ENCODE measurements around the gene LRRC41.
A peak's percentile ranks its signal among the peaks of the same experiment; 100 is the strongest.

The LRRC41 gene

DNA sequence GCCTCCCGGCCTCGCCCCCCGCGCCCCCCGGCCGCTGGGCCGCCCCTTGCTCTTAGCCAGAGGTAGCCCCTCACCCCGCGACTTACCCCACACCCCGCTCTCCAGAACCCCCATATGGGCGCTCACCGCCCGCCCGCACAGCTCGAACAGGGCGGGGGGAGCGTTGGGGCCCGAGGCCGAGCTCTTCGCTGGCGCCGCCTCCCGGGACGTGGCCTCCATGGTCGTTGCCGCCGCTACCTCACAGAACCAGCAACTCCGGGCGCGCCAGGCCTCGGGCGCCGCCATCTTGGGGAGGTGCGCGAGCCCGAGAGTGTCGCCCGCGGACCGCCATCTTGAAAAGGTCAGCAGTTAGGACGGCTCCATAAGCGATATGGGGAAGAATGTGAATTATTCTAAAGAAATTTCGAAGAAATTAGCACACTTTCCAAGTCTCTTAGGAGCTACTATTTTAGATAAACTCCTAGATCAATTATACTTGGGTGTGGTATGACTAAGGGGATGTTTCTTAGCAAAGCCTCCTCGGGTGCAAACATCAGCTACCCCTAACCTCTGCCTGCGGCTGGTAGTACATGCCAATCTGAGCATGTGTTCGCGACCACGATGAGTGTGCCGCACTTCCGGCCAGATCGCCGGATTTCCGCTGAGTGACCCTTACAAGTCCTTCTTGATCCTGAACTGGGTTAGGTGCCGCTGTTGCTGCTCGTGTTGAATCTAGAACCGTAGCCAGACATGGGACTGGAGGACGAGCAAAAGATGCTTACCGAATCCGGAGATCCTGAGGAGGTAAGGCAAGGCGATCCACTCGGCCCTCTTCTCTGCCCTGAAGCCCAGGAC, at the start of gene LRRC41, which contains the start of gene UQCRH (continued):
- TF ChIP-seq PRDM10 (tag by site-specific recombination; IDR thresholded peaks at IDR 0.05) (peak; percentile 100), MYNN (tag by site-specific recombination; IDR thresholded peaks at IDR 0.05; ENCODE audit: borderline replicate concordance) (no peak), ZBTB21 (tag by site-specific recombination; IDR thresholded peaks at IDR 0.05) (peak; percentile 62), ZNF132 (tag by site-specific recombination; IDR thresholded peaks at IDR 0.05; ENCODE audit: borderline replicate concordance) (no peak), ZNF24 (tag by site-specific recombination; IDR thresholded peaks at IDR 0.05) (no peak; the same call in 1 of the 2 replicates), PATZ1 (tag by site-specific recombination; IDR thresholded peaks at IDR 0.05) (peak; percentile 69), ZNF610 (tag by site-specific recombination; IDR thresholded peaks at IDR 0.05; ENCODE audit: borderline replicate concordance) (no peak), ZNF366 (tag by site-specific recombination; conservative IDR thresholded peaks at IDR 0.05) (no peak), ZNF221 (tag by site-specific recombination; IDR thresholded peaks at IDR 0.05; ENCODE audit: borderline replicate concordance) (no peak)
- TF ChIP-seq, protein P1, sequence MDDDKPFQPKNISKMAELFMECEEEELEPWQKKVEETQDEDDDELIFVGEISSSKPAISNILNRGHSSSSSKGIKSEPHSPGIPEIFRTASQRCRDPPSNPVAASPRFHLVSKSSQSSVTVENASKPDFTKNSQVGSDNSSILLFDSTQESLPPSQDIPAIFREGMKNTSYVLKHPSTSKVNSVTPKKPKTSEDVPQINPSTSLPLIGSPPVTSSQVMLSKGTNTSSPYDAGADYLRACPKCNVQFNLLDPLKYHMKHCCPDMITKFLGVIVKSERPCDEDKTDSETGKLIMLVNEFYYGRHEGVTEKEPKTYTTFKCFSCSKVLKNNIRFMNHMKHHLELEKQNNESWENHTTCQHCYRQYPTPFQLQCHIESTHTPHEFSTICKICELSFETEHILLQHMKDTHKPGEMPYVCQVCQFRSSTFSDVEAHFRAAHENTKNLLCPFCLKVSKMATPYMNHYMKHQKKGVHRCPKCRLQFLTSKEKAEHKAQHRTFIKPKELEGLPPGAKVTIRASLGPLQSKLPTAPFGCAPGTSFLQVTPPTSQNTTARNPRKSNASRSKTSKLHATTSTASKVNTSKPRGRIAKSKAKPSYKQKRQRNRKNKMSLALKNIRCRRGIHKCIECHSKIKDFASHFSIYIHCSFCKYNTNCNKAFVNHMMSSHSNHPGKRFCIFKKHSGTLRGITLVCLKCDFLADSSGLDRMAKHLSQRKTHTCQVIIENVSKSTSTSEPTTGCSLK (tag by site-specific recombination; IDR thresholded peaks at IDR 0.05), result no peak
- TF ChIP-seq, protein P2, sequence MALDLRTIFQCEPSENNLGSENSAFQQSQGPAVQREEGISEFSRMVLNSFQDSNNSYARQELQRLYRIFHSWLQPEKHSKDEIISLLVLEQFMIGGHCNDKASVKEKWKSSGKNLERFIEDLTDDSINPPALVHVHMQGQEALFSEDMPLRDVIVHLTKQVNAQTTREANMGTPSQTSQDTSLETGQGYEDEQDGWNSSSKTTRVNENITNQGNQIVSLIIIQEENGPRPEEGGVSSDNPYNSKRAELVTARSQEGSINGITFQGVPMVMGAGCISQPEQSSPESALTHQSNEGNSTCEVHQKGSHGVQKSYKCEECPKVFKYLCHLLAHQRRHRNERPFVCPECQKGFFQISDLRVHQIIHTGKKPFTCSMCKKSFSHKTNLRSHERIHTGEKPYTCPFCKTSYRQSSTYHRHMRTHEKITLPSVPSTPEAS (tag by site-specific recombination; IDR thresholded peaks at IDR 0.05), result peak; percentile 71

DNA sequence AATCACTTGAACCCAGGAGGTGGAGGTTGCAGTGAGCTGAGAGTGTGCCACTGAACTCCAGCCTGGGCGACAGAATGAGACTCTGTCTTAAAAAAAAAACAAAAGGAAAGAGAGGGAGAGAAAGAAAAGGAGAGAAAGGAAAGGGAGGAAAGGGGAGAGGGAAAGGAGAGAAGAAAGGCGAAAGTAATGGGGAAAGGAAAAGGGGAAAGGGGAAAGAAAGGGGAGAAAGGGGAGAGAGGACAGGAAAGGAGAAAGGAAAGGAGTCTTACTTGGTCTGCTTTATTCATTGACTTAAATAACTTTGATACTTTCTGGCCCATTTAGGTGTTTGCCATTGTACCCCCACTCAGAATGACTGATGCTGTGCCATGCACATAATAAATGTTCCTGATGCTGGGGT, 48.9 kb upstream of the LRRC41 start:
- CTCF ChIA-PET, result interaction anchor here (1.2 kb wide), 1 partner anchor 19 kb away, joined by 5 read pairs; no protein-coding TSS in a partner anchor
- peaks cover 64 to 82% of the 10 kb centered on the region in 2 experiments for H3K36me3 ChIP-seq (ENCODE audit: control insufficient read depth in 2 of 2, insufficient read depth in 1 of 2, low read length in 2 of 2)

More for the DNA sequence above, 48.9 kb upstream of the LRRC41 start:
- no peaks in the 10 kb centered on the region for H3K4me1 ChIP-seq (ENCODE audit: control insufficient read depth, insufficient read depth, low read length)
- H3K27ac ChIP-seq (ENCODE audit: extremely low read depth, low read depth, low read length), result no peak overlapping the region
- no peak overlapping the region for H3K4me3 ChIP-seq (ENCODE audit: low read depth, low read length)
- POLR2A ChIA-PET, result no interaction called here
- peak; percentile 100 for TF ChIP-seq PRDM1 (tag by site-specific recombination; IDR thresholded peaks at IDR 0.05)
- peak; percentile 31; the same call in 1 of the 2 replicates for TF ChIP-seq ZNF366 (tag by site-specific recombination; conservative IDR thresholded peaks at IDR 0.05)
- TF ChIP-seq ZNF514 (tag by site-specific recombination; IDR thresholded peaks at IDR 0.05), result no peak
- no peaks in the 10 kb centered on the region for H3K9me3 ChIP-seq (ENCODE audit: control insufficient read depth, insufficient read depth, low read depth, low read length)

All from HEK293 (cell line).